Retina (tissue), 1 donor: Measurements from ENCODE around the gene LEP.

ENCODE experiments used
- DNase-seq: peaks from one replicate; pipeline ENCODE4 v3.0.0-alpha.2; 2016

LEP gene

DNA sequence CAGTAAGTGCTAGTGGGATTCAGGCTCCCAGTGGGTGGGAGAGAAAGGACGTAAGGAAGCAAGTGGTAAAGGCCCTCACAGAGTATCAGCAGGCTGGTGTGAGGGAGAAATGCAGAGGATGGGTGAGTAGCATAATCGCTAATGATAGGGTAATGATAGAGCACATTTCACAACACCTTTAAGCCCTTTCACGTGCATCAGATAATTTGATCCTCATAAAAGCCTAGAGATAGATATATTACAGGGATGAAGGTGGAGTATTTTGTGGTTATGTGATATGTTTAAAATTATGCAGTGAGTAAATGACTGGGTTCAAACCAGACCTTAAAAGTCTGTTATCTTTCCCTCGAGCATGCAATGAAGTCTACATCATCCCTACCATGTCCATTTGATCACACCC is 10.3 kb downstream of the LEP start:
- no peak for DNase-seq

DNA sequence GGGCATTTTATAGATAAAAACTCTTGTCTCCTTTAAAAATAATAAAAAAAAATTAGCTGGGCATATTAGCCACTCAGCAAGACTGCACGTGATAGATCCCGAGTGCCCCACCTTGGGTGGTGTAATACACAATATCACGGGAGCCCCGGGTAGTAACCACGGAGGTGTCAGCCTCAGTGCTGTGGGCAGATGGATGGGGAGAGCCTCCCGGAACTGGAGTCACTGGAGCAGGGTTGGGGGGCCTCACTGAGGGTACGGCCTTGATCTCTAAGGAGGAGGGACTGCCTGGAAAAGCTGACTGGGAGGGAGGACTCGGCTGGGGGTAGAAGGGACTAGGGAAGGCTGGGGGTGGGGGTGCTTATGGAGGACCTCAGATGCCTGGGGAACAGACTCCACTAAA is 12.6 kb downstream of the LEP start:
- no peak for DNase-seq

DNA sequence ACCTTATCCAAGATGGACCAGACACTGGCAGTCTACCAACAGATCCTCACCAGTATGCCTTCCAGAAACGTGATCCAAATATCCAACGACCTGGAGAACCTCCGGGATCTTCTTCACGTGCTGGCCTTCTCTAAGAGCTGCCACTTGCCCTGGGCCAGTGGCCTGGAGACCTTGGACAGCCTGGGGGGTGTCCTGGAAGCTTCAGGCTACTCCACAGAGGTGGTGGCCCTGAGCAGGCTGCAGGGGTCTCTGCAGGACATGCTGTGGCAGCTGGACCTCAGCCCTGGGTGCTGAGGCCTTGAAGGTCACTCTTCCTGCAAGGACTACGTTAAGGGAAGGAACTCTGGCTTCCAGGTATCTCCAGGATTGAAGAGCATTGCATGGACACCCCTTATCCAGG is 13.4 kb downstream of the LEP start:
- no peak for DNase-seq

DNA sequence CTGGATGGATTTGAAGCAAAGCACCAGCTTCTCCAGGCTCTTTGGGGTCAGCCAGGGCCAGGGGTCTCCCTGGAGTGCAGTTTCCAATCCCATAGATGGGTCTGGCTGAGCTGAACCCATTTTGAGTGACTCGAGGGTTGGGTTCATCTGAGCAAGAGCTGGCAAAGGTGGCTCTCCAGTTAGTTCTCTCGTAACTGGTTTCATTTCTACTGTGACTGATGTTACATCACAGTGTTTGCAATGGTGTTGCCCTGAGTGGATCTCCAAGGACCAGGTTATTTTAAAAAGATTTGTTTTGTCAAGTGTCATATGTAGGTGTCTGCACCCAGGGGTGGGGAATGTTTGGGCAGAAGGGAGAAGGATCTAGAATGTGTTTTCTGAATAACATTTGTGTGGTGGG is 14.2 kb downstream of the LEP start:
- DNase-seq, result no peak

DNA sequence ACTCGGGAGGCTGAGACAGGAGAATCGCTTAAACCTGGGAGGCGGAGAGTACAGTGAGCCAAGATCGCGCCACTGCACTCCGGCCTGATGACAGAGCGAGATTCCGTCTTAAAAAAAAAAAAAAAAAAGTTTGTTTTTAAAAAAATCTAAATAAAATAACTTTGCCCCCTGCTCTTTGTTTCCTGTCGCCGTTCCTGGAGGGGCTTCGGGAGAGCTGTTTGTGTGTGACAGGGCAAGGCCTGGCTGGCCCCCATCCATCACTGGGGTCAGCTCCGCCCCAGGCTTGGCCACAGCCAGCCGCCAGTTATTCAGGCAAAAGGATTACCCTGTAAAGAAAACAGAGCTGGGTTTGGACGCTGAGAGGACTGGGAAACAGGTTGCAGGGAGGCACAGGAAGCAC is 16.4 kb downstream of the LEP start:
- no peak for DNase-seq

DNA sequence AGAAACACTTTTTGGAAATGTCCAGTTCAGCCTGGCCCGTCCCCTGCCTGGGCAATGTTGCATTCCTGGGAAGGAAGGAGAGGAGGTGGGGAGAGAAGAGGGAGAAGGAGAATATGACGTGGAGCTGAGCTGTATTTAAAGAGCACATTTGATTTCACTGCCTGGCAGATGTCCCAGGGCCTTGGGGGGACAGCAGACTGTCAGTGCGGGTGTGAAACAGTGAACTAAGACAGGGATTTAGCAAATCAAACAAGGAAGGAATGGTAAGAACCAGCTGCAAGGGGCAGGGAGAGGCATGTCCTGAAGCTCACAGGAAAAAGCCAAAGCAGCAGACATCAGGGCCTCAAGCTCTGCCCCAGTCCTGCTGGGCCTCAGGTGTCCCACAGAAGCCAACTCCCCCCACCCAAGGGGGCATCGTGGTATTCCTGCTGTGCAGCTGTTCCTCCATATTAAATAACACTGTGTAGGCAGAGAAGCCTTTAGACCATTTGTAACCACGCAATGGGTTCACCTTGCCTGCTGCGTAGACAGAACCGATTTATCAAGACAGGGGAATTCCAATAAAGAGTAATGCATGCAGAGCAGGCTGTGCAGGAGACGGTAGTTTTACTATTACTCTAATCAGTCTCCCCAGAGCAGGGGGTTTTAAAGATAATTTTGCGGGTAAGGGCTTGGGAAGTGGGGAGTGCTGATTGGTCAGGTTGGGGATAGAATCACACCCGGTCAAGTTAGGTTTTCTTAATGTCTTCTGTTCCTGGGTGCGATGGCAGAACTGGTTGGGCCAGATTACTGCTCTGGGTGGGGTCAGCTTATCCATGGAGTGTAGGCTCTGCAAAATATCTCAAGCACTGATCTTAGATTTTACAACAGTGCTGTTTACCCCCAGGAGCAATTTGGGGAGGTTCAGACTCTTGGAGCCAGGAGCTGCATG is 18.3 kb downstream of the LEP start:
- DNase-seq, result no peak

DNA sequence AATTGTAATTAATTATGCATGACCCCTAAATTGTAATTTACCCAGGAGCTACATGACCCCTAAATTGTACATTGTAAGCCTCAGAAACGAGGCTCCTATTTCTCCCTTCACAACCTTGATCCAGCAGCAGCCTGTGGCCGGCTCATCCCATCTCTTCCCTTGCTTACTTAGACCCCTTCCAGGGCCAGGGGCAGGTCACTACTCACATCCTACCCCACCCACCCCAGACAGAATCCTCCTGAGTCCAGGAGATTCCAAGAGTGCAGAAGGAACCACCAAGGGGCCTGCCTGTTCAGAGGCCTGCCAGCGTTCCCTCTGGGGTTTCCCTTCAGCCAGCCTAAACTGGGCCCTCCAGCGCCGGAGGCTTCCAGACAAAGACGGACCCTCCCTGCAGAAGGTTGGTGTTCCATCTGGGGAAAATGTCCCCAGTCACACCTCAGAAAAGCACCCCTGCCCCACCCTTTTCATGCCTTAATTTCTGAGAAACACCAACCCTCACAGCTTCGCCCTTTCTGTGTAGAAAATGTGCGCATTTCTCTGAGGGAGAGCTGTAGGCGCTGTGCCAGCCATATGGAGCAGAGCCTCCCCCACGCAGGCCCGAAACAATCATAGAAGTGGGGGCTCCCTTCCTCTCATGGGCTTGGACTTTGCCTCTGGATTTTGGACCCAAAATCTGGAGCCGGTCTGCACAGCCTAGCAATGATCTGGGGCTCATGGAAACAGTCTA is 19.2 kb downstream of the LEP start:
- no peak for DNase-seq

DNA sequence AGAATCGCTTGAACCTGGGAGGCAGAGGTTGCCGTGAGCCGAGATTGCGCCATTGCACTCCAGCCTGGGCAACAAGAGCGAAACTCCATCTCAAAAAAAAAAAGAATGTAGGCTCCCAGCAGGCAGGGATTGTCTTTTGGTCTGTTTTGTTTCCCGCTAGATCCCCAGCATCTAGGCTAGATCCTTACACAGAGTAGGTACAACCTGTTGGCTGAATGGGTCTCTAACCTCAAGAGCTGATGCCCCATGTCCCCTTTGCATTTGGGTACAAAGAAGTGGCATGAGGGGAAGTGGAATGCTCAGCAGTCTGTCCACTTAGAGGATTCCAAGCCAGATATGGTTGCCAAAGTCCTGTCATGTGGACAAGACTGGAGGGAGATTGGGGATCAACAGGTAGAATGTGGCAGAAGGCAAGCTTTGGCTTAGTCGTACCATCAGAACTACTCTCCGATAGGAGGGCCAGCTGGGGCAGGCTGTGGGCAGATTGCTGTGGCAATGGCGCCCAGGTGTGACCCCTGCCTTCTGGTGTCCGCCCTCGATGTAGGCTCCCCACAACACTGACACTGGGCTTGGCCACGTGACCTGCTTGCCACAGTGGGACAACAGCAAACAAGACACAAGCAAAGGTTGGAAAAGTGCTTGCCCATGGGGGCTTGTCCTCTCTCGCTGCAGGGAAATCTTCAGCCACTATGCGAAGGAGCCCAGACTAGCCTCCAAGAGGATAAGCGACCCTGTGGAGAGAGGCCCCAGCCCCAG is 21.4 kb downstream of the LEP start:
- DNase-seq, result no peak

DNA sequence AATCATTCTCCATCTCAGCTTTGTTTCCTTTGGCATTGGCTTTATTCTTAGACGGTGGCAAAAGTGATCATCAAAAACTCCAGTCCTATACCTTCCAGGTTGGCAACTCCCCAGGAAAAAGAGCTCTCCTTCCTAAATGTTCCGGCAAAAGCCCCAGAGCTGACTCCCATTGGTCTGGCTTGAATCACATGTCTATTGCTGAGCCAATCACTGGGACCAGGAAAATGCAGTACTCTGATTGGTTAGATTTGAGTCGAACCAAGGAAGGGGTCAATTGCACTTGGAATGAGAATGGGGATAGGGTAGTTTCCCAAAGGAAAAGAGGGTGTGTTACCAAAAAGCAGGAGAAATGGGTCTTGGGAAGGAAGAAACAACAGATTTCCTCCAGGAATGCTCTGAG is 22.3 kb downstream of the LEP start:
- DNase-seq, result no peak

DNA sequence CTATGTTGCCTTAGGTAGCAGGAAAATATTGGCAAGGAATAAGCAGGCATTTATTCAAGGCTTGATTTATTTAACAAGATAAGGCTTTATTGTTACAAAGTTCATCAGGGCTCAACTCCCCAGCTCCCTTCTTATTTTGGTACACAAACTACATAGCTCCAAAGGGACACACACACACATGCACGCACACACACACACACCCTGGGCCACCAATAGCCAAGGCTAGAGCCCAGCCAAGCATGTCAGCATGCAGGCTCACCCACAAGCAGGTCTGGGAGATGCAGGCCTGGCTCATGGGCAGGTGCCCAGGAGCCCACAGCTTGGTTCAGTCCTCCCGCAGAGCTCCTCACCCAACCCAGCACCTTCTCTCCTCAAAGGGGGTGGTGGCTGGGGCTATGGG is 23.4 kb downstream of the LEP start:
- DNase-seq, result no peak

DNA sequence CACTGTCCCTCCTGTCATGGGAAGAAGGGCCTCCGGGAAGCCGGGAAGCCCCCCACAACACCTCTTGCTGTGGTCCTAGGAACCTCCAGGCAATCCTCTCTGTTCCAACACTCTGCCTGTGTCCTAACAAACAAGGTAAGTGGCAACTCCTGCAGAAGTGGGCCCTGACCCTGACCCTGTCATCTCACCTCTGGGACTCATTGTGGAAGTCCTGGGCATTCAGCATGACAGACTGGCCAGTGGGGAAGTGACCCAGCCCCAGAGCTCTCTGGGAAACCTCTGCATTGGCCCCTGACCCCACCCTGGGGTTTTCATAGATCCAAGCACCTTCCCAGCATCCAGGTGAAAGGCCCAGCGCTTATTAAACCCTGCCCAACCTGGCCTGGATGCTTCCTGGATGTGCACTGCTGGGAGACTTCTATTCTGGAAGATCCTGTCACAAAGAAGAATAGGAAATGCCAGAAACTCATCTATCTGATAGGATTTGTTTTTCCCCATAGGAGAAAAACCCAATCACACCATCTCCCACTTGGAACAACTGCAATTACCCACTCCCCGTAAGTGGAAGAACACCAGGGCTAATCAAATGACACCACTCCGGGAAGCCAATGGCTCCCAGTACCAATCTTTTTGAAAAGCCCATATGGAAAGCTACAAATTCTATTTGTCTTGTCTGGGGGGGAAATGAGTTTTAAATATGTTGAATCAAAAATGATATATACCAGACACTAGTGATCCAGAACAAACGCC is 24.3 kb downstream of the LEP start:
- no peak for DNase-seq

DNA sequence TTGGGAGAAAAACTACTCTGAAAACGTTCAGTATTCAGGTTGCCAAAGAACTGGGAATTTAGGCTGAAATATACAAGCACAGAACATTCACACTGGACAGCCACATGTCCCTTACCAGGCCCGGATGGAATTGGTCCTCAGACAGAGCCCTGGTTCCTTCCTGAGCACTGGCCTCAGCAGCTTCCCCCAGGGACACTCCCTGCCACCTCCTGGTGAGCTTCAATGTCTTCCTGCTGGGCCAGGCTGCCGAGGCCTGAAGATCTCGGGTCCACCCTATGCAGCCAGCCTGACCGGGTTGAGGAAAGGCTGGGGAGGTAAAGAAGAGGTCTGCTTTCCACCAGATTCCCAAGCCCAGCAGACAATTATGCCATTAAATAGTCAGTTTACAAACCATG is 24.8 kb downstream of the LEP start:
- no peak for DNase-seq

DNA sequence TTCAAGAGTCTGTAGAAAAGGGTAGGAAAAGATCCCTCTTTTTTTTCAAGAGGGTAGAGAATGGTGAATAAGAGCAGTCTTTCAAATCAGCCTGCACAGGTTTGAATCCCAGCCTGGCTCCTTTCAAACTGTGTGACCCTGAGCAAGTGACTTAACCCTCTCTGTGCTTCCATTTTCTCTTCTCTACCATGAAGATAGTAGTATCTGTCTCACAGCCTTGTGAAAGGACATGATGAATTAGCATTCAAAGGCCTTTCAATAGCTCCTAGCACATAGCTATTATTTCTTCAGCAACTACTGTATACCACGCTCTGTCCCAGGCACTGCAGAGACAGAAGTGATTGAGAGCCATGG is 25.4 kb downstream of the LEP start:
- DNase-seq, result peak; percentile 15

DNA sequence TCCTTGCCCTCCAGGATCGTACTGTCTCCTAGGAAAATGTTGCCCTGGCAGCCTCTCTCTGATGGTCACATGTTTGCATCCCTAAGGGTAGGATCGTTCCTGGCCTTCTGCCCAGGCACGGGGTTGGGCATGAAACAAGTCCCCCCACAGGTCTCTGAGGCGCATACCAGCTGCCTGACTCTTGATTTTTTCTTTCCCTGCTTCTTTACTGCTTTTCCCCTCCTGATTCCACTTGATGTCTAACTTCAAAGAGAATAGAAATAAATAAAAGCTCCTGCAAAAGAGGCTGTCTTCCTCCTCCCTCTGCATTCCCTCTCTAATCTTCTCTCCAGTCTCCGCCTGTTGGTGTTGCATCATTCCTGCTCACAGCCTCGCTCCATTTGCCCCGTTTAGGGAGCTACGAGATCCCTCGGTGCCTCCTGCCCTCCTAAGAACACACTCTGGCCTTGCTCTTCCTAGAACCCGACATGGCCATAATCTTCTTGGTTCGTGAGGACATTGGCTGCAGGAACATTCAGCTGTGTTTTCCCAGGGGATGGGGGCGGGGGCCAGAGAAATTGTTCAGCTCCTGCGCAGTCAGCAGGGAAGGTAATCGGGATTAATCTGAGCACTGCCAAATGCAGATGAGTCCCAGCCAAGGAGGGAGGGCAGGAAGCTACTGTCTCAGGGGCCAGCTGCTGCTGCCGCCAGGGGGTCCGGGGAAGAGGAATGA is 26.0 kb downstream of the LEP start:
- peak; percentile 79 for DNase-seq

DNA sequence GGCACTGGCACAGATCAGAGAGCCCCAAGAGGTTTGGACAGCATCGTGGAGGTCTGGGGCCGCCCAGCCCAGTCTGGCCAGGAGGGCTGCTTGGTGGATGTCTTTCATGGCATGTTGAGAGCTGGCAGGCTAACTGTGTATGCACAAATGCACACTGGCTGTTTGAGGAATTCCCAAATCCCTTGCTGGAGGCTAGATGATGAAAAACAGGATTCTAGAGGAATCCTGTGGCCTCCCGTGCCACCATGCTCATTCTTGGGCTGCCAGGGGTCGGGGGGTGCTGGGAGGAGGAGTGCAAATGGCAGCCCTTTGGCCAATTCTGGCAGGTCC is 26.5 kb downstream of the LEP start:
- DNase-seq, result no peak

DNA sequence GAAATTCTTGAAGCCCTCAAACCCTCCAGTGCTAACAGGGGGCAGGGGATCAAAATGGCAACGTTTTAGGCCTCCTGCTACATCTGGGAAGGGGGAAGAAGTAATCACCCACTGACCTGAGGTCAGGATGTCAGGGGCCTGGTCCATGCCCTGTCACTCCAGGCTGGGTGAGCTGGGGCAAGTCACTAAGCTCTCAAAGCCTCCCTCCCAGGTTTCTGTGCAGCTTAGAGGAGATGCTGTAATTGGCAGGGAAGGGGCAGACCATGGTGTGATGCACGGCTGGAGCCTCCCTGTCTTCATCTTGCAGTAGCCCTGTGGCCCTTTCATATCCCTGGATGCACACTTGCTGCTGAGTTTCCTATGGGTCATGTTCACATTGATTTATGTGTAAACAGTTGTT is 27.2 kb downstream of the LEP start:
- DNase-seq, result no peak

DNA sequence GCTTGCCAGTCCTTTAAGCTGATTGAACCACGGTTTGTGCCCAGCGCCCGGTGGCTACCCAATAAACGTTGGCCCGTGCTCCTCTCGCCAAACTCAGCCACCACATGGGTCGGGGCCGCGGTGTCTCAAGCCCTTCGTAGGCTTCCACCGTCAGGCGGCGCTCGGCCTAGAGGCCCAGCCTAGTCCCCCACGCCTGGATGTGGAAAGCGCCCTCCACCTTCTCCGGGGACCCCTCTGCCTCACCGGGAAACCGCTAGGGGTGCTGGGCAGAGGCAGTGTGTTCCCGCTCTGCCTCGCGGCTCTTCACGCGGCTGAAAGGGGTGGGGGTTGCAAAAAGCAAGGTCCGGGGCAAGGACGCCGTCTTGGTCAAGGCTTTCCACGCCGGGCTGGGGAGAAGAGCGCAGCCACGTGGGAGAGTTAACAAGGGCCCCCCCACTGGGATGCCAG is 29.8 kb downstream of the LEP start:
- DNase-seq, result peak; percentile 66

DNA sequence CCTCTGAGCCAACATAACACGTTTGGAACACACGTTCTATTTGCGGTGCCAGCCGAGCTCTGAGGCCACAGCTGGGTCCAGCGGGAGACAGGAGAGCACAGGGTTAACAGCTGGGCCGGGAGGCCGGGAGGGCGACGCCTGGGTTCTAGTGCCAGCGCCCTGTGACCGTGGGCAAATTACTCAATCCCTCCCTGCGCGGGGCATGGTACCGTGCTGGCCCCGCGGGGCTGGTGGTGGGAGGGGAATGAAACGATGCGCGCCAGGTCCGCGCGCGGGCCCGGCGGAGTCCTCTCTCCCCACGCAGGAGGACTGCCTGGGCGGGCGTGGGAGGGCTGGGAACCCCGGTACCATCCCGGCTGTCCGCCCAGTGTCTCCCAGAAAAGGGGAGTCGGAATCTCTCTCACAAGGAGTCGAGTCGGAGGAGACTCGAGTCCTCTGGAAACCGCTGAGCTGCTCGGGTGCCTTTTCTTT is 30.4 kb downstream of the LEP start:
- DNase-seq, result peak; percentile 75

DNA sequence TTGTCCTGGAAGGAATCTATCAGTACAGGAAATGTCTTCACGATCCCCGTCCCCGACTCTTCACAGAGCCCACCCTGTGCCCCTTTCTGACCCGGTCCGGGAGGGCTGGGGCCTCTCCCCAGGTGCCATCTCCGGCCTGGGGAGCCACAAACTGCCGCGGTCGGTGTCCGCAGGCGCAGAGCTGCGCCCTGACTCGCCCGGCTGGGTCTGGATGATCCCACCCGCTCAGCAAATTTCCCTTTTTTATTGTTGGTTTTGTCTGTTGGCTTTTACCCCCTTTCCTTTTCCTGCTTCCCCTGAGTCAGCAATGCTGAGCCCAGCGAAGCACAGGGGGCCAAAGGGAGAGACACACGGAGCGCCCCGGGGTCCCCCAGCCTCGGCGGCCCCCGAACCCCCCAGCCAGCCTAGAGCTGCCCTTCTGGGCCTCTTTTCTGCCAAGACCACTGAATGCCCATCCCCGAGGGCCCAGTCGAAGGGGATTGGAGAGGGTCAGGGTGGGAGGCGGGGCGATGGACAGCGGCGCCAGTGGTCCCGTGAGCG is 30.9 kb downstream of the LEP start:
- peak; percentile 73 for DNase-seq

DNA sequence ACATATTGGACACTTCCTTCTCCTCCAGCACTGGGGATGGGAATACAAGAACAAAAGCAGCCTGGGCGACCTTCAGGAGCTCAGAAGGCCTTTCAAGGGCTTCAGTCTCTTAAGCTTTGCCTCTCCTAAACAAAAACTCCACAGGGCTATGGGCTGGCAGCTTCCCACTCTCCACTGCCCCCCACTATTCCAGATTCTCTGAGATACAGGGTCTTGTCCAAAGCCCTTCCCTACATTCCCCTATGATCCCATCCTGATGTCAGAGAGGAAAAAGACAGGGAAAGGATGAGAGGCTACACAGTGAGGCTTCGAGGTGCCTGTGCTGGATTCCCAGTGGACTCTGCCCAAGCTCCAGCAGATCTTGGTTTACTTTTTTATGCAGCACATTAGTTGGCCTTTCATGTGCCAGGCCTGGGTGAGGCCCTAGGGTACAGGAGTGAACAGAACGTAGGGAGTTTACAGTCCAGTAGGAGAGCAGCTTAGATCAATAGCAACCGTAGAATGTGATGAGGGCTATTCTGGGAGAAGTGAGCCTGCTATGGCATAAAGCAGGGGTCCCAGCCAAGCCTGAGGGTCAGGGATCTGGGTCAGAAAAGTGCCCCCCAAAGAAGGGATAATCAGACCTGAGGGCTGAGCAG is 33.3 kb downstream of the LEP start:
- no peak for DNase-seq

DNA sequence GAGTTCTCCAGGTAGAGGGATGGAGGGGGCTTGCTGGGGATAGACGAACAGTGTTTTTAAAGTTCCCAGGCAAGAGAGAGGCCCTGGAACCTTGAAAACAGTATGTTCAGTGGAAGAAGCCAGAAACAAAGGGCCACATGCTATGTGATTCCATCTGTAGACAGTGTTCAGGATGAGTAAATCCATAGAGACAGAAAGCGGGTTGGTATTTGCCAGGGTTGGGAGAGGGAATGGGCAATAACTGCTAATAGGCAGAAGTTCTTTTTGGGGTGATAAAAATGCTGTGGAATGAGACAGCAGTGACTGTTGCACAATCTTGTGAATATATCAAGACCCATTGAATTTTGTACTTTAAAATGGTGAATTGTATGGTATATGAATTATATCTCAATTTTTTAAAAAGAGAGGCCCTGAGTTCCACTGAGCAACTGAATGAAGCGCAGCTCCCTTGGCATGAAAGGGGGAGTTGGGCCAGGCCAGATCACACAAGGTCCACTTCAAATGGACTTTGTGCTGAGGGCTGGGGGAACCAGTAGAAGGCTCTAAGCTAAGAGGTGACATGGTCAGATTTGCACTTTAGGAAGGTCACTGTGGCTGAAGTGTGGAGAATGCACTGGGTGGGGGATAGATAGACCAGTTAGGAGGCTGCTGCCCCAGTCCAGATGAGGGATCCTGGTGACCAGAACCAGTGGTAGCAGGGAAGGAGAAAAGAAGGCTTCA is 34.0 kb downstream of the LEP start:
- DNase-seq, result no peak
